HCT116 (cell line): ENCODE results near the gene FBXO22. TPM values are rescaled to one million over a fixed set of nuclear protein-coding genes. Genes with fewer than 3 reads are reported as not detected.

Experiments used
- ATAC-seq: fragments of 200-7000 bp; cut with Tn5 transposase; 2 replicates; pipeline ENCODE4 v1.9.1; 2020; ENCODE audit warnings: mild to moderate bottlenecking, moderate library complexity
- Bru-seq: library from RNA; stranded (reverse); fragments of 400-500 nt; gene quantifications from one replicate; lab custom pipeline; 2021; lab: Mats Ljungman, UMichigan
- BruChase-seq, 2 experiments: library from RNA; stranded (reverse); fragments of 400-500 nt; gene quantifications; one replicate each; lab custom pipeline; 2021; lab: Mats Ljungman, UMichigan
- BruUV-seq: library from RNA; stranded (reverse); fragments of 400-500 nt; replicated peaks from 2 replicates; lab custom pipeline; 2021; lab: Mats Ljungman, UMichigan
- CTCF ChIA-PET: fragments of 300-600 bp; sonication (Branson Sonifier 250); formaldehyde crosslinking; loops from one replicate; lab custom pipeline; 2021; ENCODE audit warnings: antibody characterized with exemption; lab: Charles Lee
- POLR2A ChIA-PET: fragments of 300-600, 350-600 bp; sonication (Branson Sonifier 250); formaldehyde crosslinking; loops from one replicate; lab custom pipeline; 2021; ENCODE audit warnings: antibody characterized with exemption; lab: Charles Lee
- RAD21 ChIA-PET, 2 experiments: fragments of 300-600 bp; sonication (Branson Sonifier 250); formaldehyde crosslinking; loops; one replicate each; lab custom pipeline; 2023; ENCODE audit warnings: low total read pairs in 2 of 2; ENCODE audit not compliant: uncharacterized antibody in 2 of 2, unreplicated experiment in 2 of 2, low non-redundant PET in 1 of 2; lab: Charles Lee
- DNase-seq: peaks from one replicate; pipeline ENCODE4 v3.0.0-alpha.2; 2010; ENCODE audit warnings: low read depth, low spot score
- H2AFZ ChIP-seq: fragments of 200-600 bp; shearing (Covaris generic), sonication (generic); 2 replicates; pipeline ENCODE4 v1.6.1; 2017; ENCODE audit warnings: low read depth, mixed run types, mixed read lengths, antibody characterized with exemption, low read length; ENCODE audit not compliant: poor library complexity, severe bottlenecking
- H3K27ac ChIP-seq: 2 replicates; pipeline ENCODE4 v1.5.1; 2012; ENCODE audit warnings: low read depth, low read length
- H3K27me3 ChIP-seq: fragments of 200-600 bp; sonication (generic); 2 replicates; pipeline ENCODE4 v1.6.1; 2016; ENCODE audit warnings: mixed run types, low read length, mixed read lengths; ENCODE audit not compliant: insufficient read depth
- H3K36me3 ChIP-seq, 2 experiments: fragments of 200-500 bp in 1 of 2; fragments of 200-600 bp in 1 of 2; sonication (Bioruptor generic) in 1 of 2; sonication (generic) in 1 of 2; 2 replicates each; pipeline versions ENCODE4 v1.5.1 to v1.6.1; 2014 to 2016; ENCODE audit warnings: low read length in 2 of 2, inconsistent platforms in 1 of 2, mixed read lengths in 1 of 2, mixed run types in 1 of 2; ENCODE audit not compliant: insufficient read depth in 2 of 2, control insufficient read depth in 1 of 2
- H3K4me1 ChIP-seq, 2 experiments: fragments of 200-600 bp in 1 of 2; sonication (generic) in 1 of 2; 2 replicates each; pipeline versions ENCODE4 v1.5.1 to v1.6.1; 2012 to 2017; ENCODE audit warnings: low read length in 2 of 2, inconsistent platforms in 1 of 2, mild to moderate bottlenecking in 1 of 2, mixed read lengths in 1 of 2, mixed run types in 1 of 2, moderate library complexity in 1 of 2; ENCODE audit not compliant: insufficient read depth in 2 of 2, control insufficient read depth in 1 of 2
- H3K4me2 ChIP-seq: fragments of 200-600 bp; sonication (generic); 2 replicates; pipeline ENCODE4 v1.6.1; 2017; ENCODE audit warnings: mixed run types, low read length, mixed read lengths
- H3K4me3 ChIP-seq, 2 experiments: fragments of 200-600 bp in 1 of 2; sonication (generic) in 1 of 2; replicated peaks in 1 of 2; 2 replicates each; pipeline ENCODE4 v1.5.1; 2011 to 2016; ENCODE audit warnings: low read length in 2 of 2, control low read depth in 1 of 2, low read depth in 1 of 2, mild to moderate bottlenecking in 1 of 2, mixed read lengths in 1 of 2, mixed run types in 1 of 2
- H3K79me2 ChIP-seq: fragments of 200-600 bp; sonication (generic); 2 replicates; pipeline ENCODE4 v1.6.1; 2017; ENCODE audit warnings: mild to moderate bottlenecking, mixed run types, low read length, moderate library complexity, mixed read lengths; ENCODE audit not compliant: insufficient read depth
- H3K9ac ChIP-seq: fragments of 200-600 bp; sonication (generic); 2 replicates; pipeline ENCODE4 v1.6.1; 2016; ENCODE audit warnings: low read length, mixed read lengths
- H3K9me2 ChIP-seq: fragments of 200-600 bp; sonication (generic), shearing (Covaris generic); 2 replicates; pipeline ENCODE4 v1.6.1; 2017; ENCODE audit warnings: mixed run types, mild to moderate bottlenecking, moderate library complexity; ENCODE audit not compliant: insufficient read depth
- H3K9me3 ChIP-seq, 2 experiments: fragments of 200-500 bp in 1 of 2; fragments of 200-600 bp in 1 of 2; sonication (Bioruptor generic) in 1 of 2; sonication (generic) in 1 of 2; 2 replicates each; pipeline ENCODE4 v1.6.1; 2014 to 2017; ENCODE audit warnings: low read length in 2 of 2, mixed read lengths in 2 of 2, inconsistent platforms in 1 of 2, low read depth in 1 of 2, mild to moderate bottlenecking in 1 of 2, mixed run types in 1 of 2, moderate library complexity in 1 of 2; ENCODE audit not compliant: control insufficient read depth in 1 of 2, insufficient read depth in 1 of 2
- H4K20me1 ChIP-seq: fragments of 200-600 bp; sonication (generic), shearing (Covaris generic); 2 replicates; pipeline ENCODE4 v1.6.1; 2017; ENCODE audit warnings: mixed run types, mild to moderate bottlenecking, moderate library complexity; ENCODE audit not compliant: insufficient read depth
- CBX3 ChIP-seq: IDR thresholded peaks from 2 replicates; pipeline ENCODE4 v1.6.1; 2012; ENCODE audit warnings: low read depth
- CTCF ChIP-seq, 3 experiments: fragments of 200-600 bp in 1 of 3; sonication (generic) in 1 of 3; IDR thresholded peaks in 2 of 3; conservative IDR thresholded peaks in 1 of 3; 2 replicates each; pipeline ENCODE4 v1.5.1; 2012 to 2017; ENCODE audit warnings: low read depth in 2 of 3, low read length in 2 of 3, antibody characterized with exemption in 1 of 3, borderline replicate concordance in 1 of 3, control low read depth in 1 of 3, mild to moderate bottlenecking in 1 of 3, mixed read lengths in 1 of 3, mixed run types in 1 of 3, moderate library complexity in 1 of 3; ENCODE audit not compliant: insufficient read depth in 1 of 3
- EGR1 ChIP-seq: IDR thresholded peaks from 2 replicates; pipeline ENCODE4 v1.6.1; 2012; ENCODE audit warnings: low read depth
- ELF1 ChIP-seq: IDR thresholded peaks from 2 replicates; pipeline ENCODE4 v1.6.1; 2012; ENCODE audit warnings: low read depth, borderline replicate concordance
- EZH2phosphoT487 ChIP-seq: fragments of 200-600 bp; IDR thresholded peaks from 2 replicates; pipeline ENCODE4 v1.6.1; 2018; ENCODE audit warnings: antibody characterized with exemption, borderline replicate concordance
- JUND ChIP-seq: IDR thresholded peaks from 2 replicates; pipeline ENCODE4 v1.6.1; 2012
- POLR2A ChIP-seq: IDR thresholded peaks from 2 replicates; pipeline ENCODE4 v1.7.0; 2011; ENCODE audit warnings: borderline replicate concordance; ENCODE audit not compliant: insufficient read depth, insufficient read length; ENCODE audit errors: extremely low read depth
- POLR2AphosphoS5 ChIP-seq: IDR thresholded peaks from 2 replicates; pipeline ENCODE4 v1.6.1; 2011; ENCODE audit warnings: mild to moderate bottlenecking, low read depth, low read length, moderate library complexity
- RAD21 ChIP-seq: IDR thresholded peaks from 2 replicates; pipeline ENCODE4 v1.6.1; 2012; ENCODE audit warnings: low read depth, mild to moderate bottlenecking
- SIN3A ChIP-seq: IDR thresholded peaks from 2 replicates; pipeline ENCODE4 v1.6.1; 2012; ENCODE audit warnings: low read depth
- SP1 ChIP-seq: IDR thresholded peaks from 2 replicates; pipeline ENCODE4 v1.6.1; 2012; ENCODE audit warnings: low read depth
- SRF ChIP-seq: IDR thresholded peaks from 2 replicates; pipeline ENCODE4 v1.6.1; 2012; ENCODE audit warnings: low read depth
- TCF7L2 ChIP-seq: IDR thresholded peaks from 2 replicates; pipeline ENCODE4 v1.7.0; 2011; ENCODE audit warnings: borderline replicate concordance, inconsistent platforms; ENCODE audit not compliant: insufficient read depth, insufficient read length; ENCODE audit errors: extremely low read depth
- YY1 ChIP-seq: IDR thresholded peaks from 2 replicates; pipeline ENCODE4 v1.6.1; 2011; ENCODE audit warnings: low read length, low read depth, moderate library complexity, mild to moderate bottlenecking; ENCODE audit not compliant: insufficient replicate concordance; ENCODE audit errors: extremely low read depth
- ZFX ChIP-seq: fragments of 450-650 bp; IDR thresholded peaks from 2 replicates; pipeline ENCODE4 v1.6.1; 2017
- intact Hi-C: fragments of 100-400 bp; cut with micrococcal nuclease; formaldehyde crosslinking; loops from 2 replicates; pipeline ENCODE4 v1.10.0; 2022
- long read RNA-seq: library from polyadenylated mRNA; unstranded; transcript quantifications from one replicate; pipeline ENCODE4 v2.0.0, GENCODE V29; 2021; ENCODE audit not compliant: unreplicated experiment
- polyA plus RNA-seq: library from polyadenylated mRNA; unstranded; fragments of >200 nt; gene quantifications from 2 replicates; pipeline ENCODE4 v1.2.1, GENCODE V29; 2012; ENCODE audit warnings: missing spikeins
- total RNA-seq: library from RNA; stranded (reverse); gene quantifications from one replicate; pipeline ENCODE4 v1.2.1, GENCODE V29; 2021; ENCODE audit not compliant: unreplicated experiment
- TF ChIP-seq, protein P1 (sequence below): IDR thresholded peaks from 2 replicates; pipeline ENCODE4 v1.6.1; 2011; ENCODE audit warnings: mild to moderate bottlenecking, low read length, moderate library complexity; ENCODE audit not compliant: insufficient replicate concordance; ENCODE audit errors: extremely low read depth

FBXO22 gene
- total RNA-seq (60.3 TPM), Bru-seq, nascent RNA (percentile 89 among the genes with signal in this experiment), BruChase-seq, experiment 1, labeled RNA remaining after a 6-hour chase (percentile 80 among the genes with signal in this experiment), BruChase-seq, experiment 2, labeled RNA remaining after a 2-hour chase (percentile 88 among the genes with signal in this experiment)
- 48.9 and 54.4 TPM in 2 replicates for polyA plus RNA-seq
- long read RNA-seq, full-length matches to known transcripts: 87 of 102 reads
- long read RNA-seq, partial matches to known transcripts: 6 of 102 reads
- long read RNA-seq, other reads (novel, unspliced or antisense): 9 of 102 reads

GRCh38 chr15:75903331-75904239 lies at the start of gene FBXO22:
TSS of gene FBXO22 (plus strand) at chr15:75903878. CDS start at chr15:75903964, 86 bp downstream.
- intact Hi-C loops: no loop called here
- Histone ChIP-seq H4K20me1 (peaks cover 5% of the 10 kb centered on the region; the same call in 1 of the 2 replicates), H3K79me2 (peaks cover 46% of the 10 kb centered on the region), H3K27ac (peak within 1 kb of the TSS; percentile 97), H3K4me1 (peaks cover 18 to 24% of the 10 kb centered on the region in 2 experiments), H3K9me3 (no peaks in the 10 kb centered on the region), H3K9me2 (no peaks in the 10 kb centered on the region), H2AFZ (peak within 1 kb of the TSS; percentile 50), H3K9ac (peak within 1 kb of the TSS; percentile 92), H3K4me3 (peak within 1 kb of the TSS; percentile 93 to 95), H3K4me2 (peak within 1 kb of the TSS; percentile 78), H3K27me3 (no peaks in the 10 kb centered on the region), H3K36me3 (peaks cover 7 to 25% of the 10 kb centered on the region in 2 experiments; a peak in 3 of 4 replicates)
- CTCF ChIA-PET: interaction anchor here (2.0 kb wide), 1 partner anchor 93 kb away, joined by 7 read pairs; no protein-coding TSS in a partner anchor
- ATAC-seq (peak; percentile 96), DNase-seq (peak; percentile 84)
- RAD21 ChIA-PET: no interaction called here
- POLR2A ChIA-PET: interaction anchor here (0.5 kb wide), 1 partner anchor 89 kb away, joined by 3 read pairs; no protein-coding TSS in a partner anchor
- BruUV-seq: TSS peak; percentile 97
- TF ChIP-seq RAD21 (no peak), POLR2AphosphoS5 (peak; percentile 92), JUND (no peak; the same call in 1 of the 2 replicates), EZH2phosphoT487 (no peak), EGR1 (peak; percentile 61), ELF1 (peak; percentile 67), YY1 (peak; percentile 79), ZFX (peak; percentile 57; the same call in 1 of the 2 replicates), CTCF (IDR thresholded peaks at IDR 0.05 in 2 of 3, conservative IDR thresholded peaks at IDR 0.05 in 1 of 3; ENCODE audit: borderline replicate concordance in 1 of 3, insufficient read depth in 1 of 3, low read depth in 2 of 3, low read length in 2 of 3) (no peak), POLR2A (peak; percentile 88), SIN3A (peak; percentile 79; the same call in 1 of the 2 replicates), TCF7L2 (peak; percentile 48), CBX3 (peak; percentile 90; the same call in 1 of the 2 replicates), SRF (peak; percentile 39; the same call in 1 of the 2 replicates), SP1 (peak; percentile 71; the same call in 1 of the 2 replicates)
- TF ChIP-seq, protein P1, sequence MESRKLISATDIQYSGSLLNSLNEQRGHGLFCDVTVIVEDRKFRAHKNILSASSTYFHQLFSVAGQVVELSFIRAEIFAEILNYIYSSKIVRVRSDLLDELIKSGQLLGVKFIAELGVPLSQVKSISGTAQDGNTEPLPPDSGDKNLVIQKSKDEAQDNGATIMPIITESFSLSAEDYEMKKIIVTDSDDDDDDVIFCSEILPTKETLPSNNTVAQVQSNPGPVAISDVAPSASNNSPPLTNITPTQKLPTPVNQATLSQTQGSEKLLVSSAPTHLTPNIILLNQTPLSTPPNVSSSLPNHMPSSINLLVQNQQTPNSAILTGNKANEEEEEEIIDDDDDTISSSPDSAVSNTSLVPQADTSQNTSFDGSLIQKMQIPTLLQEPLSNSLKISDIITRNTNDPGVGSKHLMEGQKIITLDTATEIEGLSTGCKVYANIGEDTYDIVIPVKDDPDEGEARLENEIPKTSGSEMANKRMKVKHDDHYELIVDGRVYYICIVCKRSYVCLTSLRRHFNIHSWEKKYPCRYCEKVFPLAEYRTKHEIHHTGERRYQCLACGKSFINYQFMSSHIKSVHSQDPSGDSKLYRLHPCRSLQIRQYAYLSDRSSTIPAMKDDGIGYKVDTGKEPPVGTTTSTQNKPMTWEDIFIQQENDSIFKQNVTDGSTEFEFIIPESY: peak; percentile 76
